AG04450 (cell line): ENCODE measurements around the gene TSHZ1. TPM values are rescaled to one million over a fixed set of nuclear protein-coding genes. Genes with fewer than 3 reads are reported as not detected.

Source experiments
- CTCF ChIA-PET: fragments of 300-600, 350-600 bp; formaldehyde crosslinking; extraction: SDS; loops from one replicate; lab custom pipeline; 2022; ENCODE audit warnings: antibody characterized with exemption, inconsistent platforms; lab: Charles Lee
- POLR2A ChIA-PET: fragments of 350-600 bp; formaldehyde crosslinking; extraction: SDS; loops from one replicate; lab custom pipeline; 2021; ENCODE audit warnings: antibody characterized with exemption, inconsistent platforms; lab: Yijun Ruan, JAX
- DNase-seq: peaks from one replicate; pipeline ENCODE4 v3.0.0-alpha.2; 2011; ENCODE audit warnings: low read depth, low spot score
- H3K27ac ChIP-seq: one replicate; pipeline ENCODE4 v1.5.1; 2012; ENCODE audit warnings: low read depth, low read length, control low read depth
- H3K27me3 ChIP-seq: one replicate; pipeline ENCODE4 v1.6.0; 2012; ENCODE audit warnings: low read length; ENCODE audit not compliant: control insufficient read depth, insufficient read depth
- H3K4me3 ChIP-seq: 2 replicates; pipeline ENCODE4 v1.5.1; 2011; ENCODE audit warnings: mild to moderate bottlenecking, low read depth, low read length, control low read depth
- H3K9me3 ChIP-seq: 2 replicates; pipeline ENCODE4 v1.5.1; 2012; ENCODE audit warnings: low read length; ENCODE audit not compliant: control insufficient read depth, insufficient read depth
- polyA plus RNA-seq: library from polyadenylated mRNA; depleted of rRNA; stranded (reverse); fragments of >200 nt; gene quantifications from 2 replicates; pipeline ENCODE4 v1.2.3, GENCODE V29; 2011
- TF ChIP-seq, protein P1 (sequence below): IDR thresholded peaks from 2 replicates; pipeline ENCODE4 v1.5.1; 2011; ENCODE audit warnings: low read depth, low read length, control low read depth, inconsistent platforms

Gene TSHZ1
- polyA plus RNA-seq, 1 experiment: 3.9 TPM

DNA sequence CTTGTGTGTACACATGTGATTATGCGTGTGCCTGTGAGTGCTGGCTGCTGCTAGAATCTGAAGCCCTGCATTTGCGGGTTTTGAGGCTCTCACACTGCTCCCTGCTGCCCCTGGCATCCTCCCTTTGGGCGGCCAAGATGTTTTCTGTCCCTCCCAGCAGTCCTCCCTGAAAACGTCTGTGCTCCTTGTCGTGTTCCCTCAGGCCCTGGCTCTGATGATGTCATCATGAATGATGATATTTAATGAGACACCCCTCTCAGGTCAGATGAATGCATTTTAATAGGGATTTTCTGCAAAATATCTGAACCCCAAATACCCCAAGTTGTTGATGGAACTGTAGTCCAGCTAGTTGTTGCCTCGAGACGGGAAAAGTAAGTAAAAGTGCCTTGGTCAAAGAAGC, 73.1 kb downstream of the TSHZ1 start:
- POLR2A ChIA-PET: no interaction called here
- CTCF ChIA-PET: no interaction called here
- TF ChIP-seq, protein P1, sequence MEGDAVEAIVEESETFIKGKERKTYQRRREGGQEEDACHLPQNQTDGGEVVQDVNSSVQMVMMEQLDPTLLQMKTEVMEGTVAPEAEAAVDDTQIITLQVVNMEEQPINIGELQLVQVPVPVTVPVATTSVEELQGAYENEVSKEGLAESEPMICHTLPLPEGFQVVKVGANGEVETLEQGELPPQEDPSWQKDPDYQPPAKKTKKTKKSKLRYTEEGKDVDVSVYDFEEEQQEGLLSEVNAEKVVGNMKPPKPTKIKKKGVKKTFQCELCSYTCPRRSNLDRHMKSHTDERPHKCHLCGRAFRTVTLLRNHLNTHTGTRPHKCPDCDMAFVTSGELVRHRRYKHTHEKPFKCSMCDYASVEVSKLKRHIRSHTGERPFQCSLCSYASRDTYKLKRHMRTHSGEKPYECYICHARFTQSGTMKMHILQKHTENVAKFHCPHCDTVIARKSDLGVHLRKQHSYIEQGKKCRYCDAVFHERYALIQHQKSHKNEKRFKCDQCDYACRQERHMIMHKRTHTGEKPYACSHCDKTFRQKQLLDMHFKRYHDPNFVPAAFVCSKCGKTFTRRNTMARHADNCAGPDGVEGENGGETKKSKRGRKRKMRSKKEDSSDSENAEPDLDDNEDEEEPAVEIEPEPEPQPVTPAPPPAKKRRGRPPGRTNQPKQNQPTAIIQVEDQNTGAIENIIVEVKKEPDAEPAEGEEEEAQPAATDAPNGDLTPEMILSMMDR: no peak
- Histone ChIP-seq H3K4me3 (no peak overlapping the region), H3K9me3 (peaks cover 29% of the 10 kb centered on the region; the same call in 1 of the 2 replicates), H3K27ac (no peak overlapping the region), H3K27me3 (no peaks in the 10 kb centered on the region)
- no peak for DNase-seq

DNA sequence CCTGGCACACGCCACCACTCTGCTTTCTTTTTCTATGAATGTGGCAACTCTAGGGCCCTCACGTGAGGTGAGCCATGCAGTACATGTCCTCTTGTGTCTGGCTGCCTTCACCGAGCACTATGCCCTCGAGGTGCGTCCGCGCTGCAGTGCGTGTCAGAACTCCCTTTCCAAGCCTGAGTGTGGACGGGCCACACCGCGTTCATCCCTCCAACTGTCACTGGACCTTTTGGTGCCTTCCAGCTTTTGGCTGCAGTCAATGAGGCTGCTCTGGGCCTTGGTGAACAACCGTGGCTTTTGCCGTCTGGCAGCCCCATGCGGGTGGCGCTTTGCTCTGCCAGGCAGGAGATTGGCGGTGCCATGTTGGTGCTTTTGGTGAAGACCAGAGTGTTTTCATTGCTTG, 74.0 kb downstream of the TSHZ1 start:
- Histone ChIP-seq H3K27me3 (no peaks in the 10 kb centered on the region), H3K4me3 (no peak overlapping the region), H3K27ac (no peak overlapping the region), H3K9me3 (peaks cover 29% of the 10 kb centered on the region; the same call in 1 of the 2 replicates)
- TF ChIP-seq, protein P1: no peak
- CTCF ChIA-PET: no interaction called here
- POLR2A ChIA-PET: no interaction called here
- DNase-seq: no peak

DNA sequence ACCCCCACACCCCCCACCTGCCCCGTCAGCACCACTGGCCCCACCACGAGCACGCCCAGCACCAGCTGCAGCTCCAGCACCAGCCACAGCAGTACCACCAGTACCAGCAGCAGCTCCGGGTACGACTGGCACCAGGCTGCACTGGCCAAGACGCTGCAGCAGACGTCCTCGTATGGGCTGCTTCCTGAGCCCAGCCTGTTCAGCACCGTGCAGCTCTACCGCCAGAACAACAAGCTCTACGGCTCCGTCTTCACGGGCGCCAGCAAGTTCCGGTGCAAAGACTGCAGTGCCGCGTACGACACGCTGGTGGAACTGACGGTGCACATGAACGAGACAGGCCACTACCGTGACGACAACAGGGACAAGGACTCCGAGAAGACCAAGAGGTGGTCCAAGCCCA, 75.3 kb downstream of the TSHZ1 start:
- TF ChIP-seq, protein P1: no peak
- no peak overlapping the region for H3K27ac ChIP-seq
- peaks cover 29% of the 10 kb centered on the region; the same call in 1 of the 2 replicates for H3K9me3 ChIP-seq
- CTCF ChIA-PET: no interaction called here
- POLR2A ChIA-PET: no interaction called here
- H3K4me3 ChIP-seq: no peak overlapping the region
- no peaks in the 10 kb centered on the region for H3K27me3 ChIP-seq
- no peak for DNase-seq

DNA sequence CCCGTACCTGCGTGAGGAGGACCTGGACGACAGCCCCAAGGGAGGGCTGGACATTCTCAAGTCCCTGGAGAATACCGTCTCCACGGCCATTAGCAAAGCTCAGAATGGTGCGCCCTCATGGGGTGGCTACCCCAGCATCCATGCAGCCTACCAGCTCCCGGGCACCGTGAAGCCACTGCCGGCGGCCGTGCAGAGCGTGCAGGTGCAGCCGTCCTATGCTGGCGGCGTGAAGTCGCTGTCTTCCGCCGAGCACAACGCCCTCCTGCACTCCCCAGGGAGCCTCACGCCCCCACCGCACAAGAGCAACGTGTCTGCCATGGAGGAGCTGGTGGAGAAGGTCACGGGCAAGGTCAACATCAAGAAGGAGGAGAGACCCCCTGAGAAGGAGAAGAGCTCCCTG, 76.4 kb downstream of the TSHZ1 start:
- CTCF ChIA-PET: no interaction called here
- Histone ChIP-seq H3K9me3 (peaks cover 29% of the 10 kb centered on the region; the same call in 1 of the 2 replicates), H3K27me3 (no peaks in the 10 kb centered on the region), H3K4me3 (no peak overlapping the region), H3K27ac (no peak overlapping the region)
- DNase-seq: no peak
- TF ChIP-seq, protein P1: no peak
- POLR2A ChIA-PET: no interaction called here

DNA sequence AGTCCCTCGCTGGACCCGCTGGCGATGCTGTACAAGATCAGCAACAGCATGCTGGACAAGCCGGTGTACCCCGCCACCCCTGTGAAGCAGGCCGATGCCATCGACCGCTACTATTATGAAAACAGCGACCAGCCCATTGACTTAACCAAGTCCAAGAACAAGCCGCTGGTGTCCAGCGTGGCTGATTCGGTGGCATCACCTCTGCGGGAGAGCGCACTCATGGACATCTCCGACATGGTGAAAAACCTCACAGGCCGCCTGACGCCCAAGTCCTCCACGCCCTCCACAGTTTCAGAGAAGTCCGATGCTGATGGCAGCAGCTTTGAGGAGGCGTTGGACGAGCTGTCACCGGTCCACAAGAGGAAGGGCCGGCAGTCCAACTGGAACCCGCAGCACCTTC, 77.1 kb downstream of the TSHZ1 start:
- POLR2A ChIA-PET: no interaction called here

More for the DNA sequence above, 77.1 kb downstream of the TSHZ1 start:
- Histone ChIP-seq H3K27me3 (no peaks in the 10 kb centered on the region), H3K4me3 (no peak overlapping the region), H3K9me3 (peaks cover 27% of the 10 kb centered on the region; the same call in 1 of the 2 replicates), H3K27ac (no peak overlapping the region)
- TF ChIP-seq, protein P1: no peak
- CTCF ChIA-PET: no interaction called here
- no peak for DNase-seq
